Type B pancreatic cell (in vitro differentiated cells): Measurements from ENCODE around the gene NCKIPSD. TPM values are rescaled to one million over a fixed set of nuclear protein-coding genes. Genes with fewer than 3 reads are reported as not detected.
A peak's percentile ranks its signal among the peaks of the same experiment; 100 is the strongest.

Source experiments
- DNase-seq: peaks from one replicate; pipeline ENCODE4 v3.0.0; 2021; ENCODE audit warnings: mixed read lengths; ENCODE audit not compliant: unreplicated experiment; ENCODE audit errors: extremely low spot score
- H3K27ac Mint-ChIP-seq: 2 replicates; pipeline ENCODE4 v1.8.0; 2021; ENCODE audit warnings: mild to moderate bottlenecking, mixed read lengths
- H3K27me3 Mint-ChIP-seq: 2 replicates; pipeline ENCODE4 v1.8.0; 2021; ENCODE audit warnings: mixed read lengths
- H3K36me3 Mint-ChIP-seq: 2 replicates; pipeline ENCODE4 v1.8.0; 2021; ENCODE audit warnings: mixed read lengths
- H3K4me1 Mint-ChIP-seq: one replicate; pipeline ENCODE4 v1.8.0; 2021; ENCODE audit warnings: mixed read lengths; ENCODE audit not compliant: unreplicated experiment
- H3K4me3 Mint-ChIP-seq: 2 replicates; pipeline ENCODE4 v1.8.0; 2021; ENCODE audit warnings: mild to moderate bottlenecking, mixed read lengths
- H3K9me3 Mint-ChIP-seq: 2 replicates; pipeline ENCODE4 v1.8.0; 2021; ENCODE audit warnings: mixed read lengths
- CTCF ChIP-seq: fragments of 200-600 bp; sonication (generic); conservative IDR thresholded peaks from 2 replicates; pipeline ENCODE4 v1.5.0; 2021; ENCODE audit warnings: antibody characterized with exemption, mild to moderate bottlenecking
- microRNA-seq: library from miRNA; unstranded; fragments of <30 nt; microRNA quantifications from one replicate; pipeline ENCODE4, GENCODE V29; 2020
- total RNA-seq: library from RNA; stranded (reverse); gene quantifications from 2 replicates; pipeline ENCODE4 v1.2.1, GENCODE V29; 2021; ENCODE audit warnings: low replicate concordance

NCKIPSD gene
- total RNA-seq, 1 donor from 2014 or later = 22.1 TPM

- Mint-ChIP-seq H3K4me1 (no peaks in the 10 kb centered on the region), H3K27me3 (no peaks in the 10 kb centered on the region), H3K27ac (no peak overlapping the region), H3K9me3 (no peaks in the 10 kb centered on the region), H3K36me3 (peaks cover 7% of the 10 kb centered on the region), H3K4me3 (no peak overlapping the region)
- TF ChIP-seq CTCF = no peak
- DNase-seq = no peak
Measured at GRCh38 chr3:48628277-48629017, 57.3 kb downstream of the NCKIPSD start.

- Mint-ChIP-seq H3K27ac (no peak overlapping the region), H3K36me3 (peaks cover 7% of the 10 kb centered on the region), H3K27me3 (no peaks in the 10 kb centered on the region), H3K4me3 (no peak overlapping the region), H3K4me1 (no peaks in the 10 kb centered on the region), H3K9me3 (no peaks in the 10 kb centered on the region)
- DNase-seq = no peak
- no peak for TF ChIP-seq CTCF
Measured at GRCh38 chr3:48625600-48625999, 60.1 kb downstream of the NCKIPSD start.

- Mint-ChIP-seq H3K27ac (peak overlapping the region; percentile 39), H3K36me3 (peaks cover 7% of the 10 kb centered on the region), H3K27me3 (no peaks in the 10 kb centered on the region), H3K4me3 (no peak overlapping the region), H3K4me1 (no peaks in the 10 kb centered on the region), H3K9me3 (no peaks in the 10 kb centered on the region)
- DNase-seq = no peak
- TF ChIP-seq CTCF = no peak
Measured at GRCh38 chr3:48624767-48625166, 60.9 kb downstream of the NCKIPSD start.

- TF ChIP-seq CTCF = no peak
- DNase-seq = no peak
- Mint-ChIP-seq H3K9me3 (no peaks in the 10 kb centered on the region), H3K4me3 (no peak overlapping the region), H3K36me3 (peaks cover under 1% of the 10 kb centered on the region), H3K27ac (peak overlapping the region; percentile 1), H3K4me1 (no peaks in the 10 kb centered on the region), H3K27me3 (no peaks in the 10 kb centered on the region)
Measured at GRCh38 chr3:48623851-48624547, 61.7 kb downstream of the NCKIPSD start.

Small RNAs within 50 kb of the gene (microRNA-seq; reads per million reads assigned to microRNA genes)
- gene MIR4793 = not detected

Other genes with a start within 250 kb of the NCKIPSD start
- 15.0 and 25.7 TPM in 2 replicates for gene CCDC51, start 245.8 kb downstream of the NCKIPSD start, total RNA-seq
- 268 and 281 TPM in 2 replicates for gene TMA7, start 245.7 kb downstream of the NCKIPSD start, total RNA-seq
- 9.3 and 16.0 TPM in 2 replicates for gene ATRIP, start 239.2 kb downstream of the NCKIPSD start, total RNA-seq
- gene SHISA5, start 181.7 kb downstream of the NCKIPSD start, total RNA-seq = 162 and 193 TPM in 2 replicates
- gene PFKFB4, start 129.1 kb downstream of the NCKIPSD start, total RNA-seq = 10.5 and 11.3 TPM in 2 replicates
- 0.72 and 0.83 TPM in 2 replicates for gene UCN2, start 122.1 kb downstream of the NCKIPSD start, total RNA-seq
- 17.6 and 32.3 TPM in 2 replicates for gene COL7A1, start 90.6 kb downstream of the NCKIPSD start, total RNA-seq
- gene UQCRC1, start 76.3 kb downstream of the NCKIPSD start, total RNA-seq = 273 and 324 TPM in 2 replicates
- gene TMEM89, start 64.1 kb downstream of the NCKIPSD start, total RNA-seq = not detected in 2 replicates
- gene SLC26A6, start 50.5 kb downstream of the NCKIPSD start, total RNA-seq = 19.7 and 35.6 TPM in 2 replicates
- gene CELSR3, start 23.0 kb downstream of the NCKIPSD start, total RNA-seq = 9.8 and 10.2 TPM in 2 replicates
- 104 and 145 TPM in 2 replicates for gene IP6K2, start 31.3 kb upstream of the NCKIPSD start, total RNA-seq
- gene PRKAR2A, start 162.0 kb upstream of the NCKIPSD start, total RNA-seq = 40.3 and 44.1 TPM in 2 replicates
- 15.2 and 15.3 TPM in 2 replicates for gene SLC25A20, start 213.0 kb upstream of the NCKIPSD start, total RNA-seq
- gene ARIH2, start 232.9 kb upstream of the NCKIPSD start, total RNA-seq = 82.3 and 84.4 TPM in 2 replicates